ENCODE results near the gene CDYL2. TPM values are rescaled to one million over a fixed set of nuclear protein-coding genes. Genes with fewer than 3 reads are reported as not detected.

CDYL2 gene
- total RNA-seq, 1 experiment from 2014 or later: 7.6 TPM

DNA sequence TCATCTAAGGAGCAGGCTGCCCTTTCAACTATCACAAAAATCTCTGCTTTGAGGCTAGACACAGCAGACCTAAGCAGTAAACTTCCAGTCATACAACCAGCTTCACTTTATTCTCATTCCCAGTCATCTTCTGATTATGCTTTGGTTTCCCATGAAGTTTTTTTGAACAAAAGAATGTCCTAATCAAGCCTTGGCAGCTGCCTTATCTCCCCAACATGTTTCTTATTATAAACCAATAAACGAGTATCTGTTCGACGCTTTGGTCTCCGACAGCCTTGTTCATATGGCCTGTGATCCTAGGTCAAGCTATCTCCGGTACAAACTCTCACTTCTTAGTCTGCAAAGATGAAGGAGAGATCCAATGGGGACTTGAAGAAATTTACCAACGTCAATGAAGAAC is 47.4 kb upstream of the CDYL2 start:
- H3K9me2 ChIP-seq (replicated peaks; ENCODE audit: low read length): no peaks in the 10 kb centered on the region

DNA sequence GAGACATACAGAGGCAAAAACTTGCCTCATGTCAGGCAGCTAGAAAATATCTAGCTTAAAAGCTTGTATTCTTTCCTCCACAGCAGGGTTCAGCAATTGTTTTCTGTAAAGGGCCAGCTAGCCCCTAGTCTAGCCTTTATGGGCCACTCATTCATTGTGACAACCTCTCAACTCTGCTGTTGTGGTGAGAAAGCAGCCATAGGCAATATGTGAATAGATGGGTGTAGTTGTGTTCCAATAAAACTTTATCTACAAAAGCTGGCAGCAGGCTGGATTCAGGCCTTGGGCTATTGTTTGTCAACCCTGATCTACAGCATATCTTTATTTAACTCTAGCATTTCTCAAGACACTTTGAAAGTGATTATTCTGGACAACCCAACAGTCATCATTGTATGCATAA is 46.4 kb upstream of the CDYL2 start:
- H3K4me1 ChIP-seq (ENCODE audit: insufficient read depth, low read length): no peaks in the 10 kb centered on the region
- no peaks in the 10 kb centered on the region for H3K9me3 ChIP-seq (ENCODE audit: low read length)
- H2AFZ ChIP-seq (ENCODE audit: low read length): no peak overlapping the region
- POLR2A ChIA-PET (ENCODE audit: unreplicated experiment): no interaction called here
- no peak overlapping the region for H3K9ac ChIP-seq (ENCODE audit: low read length)
- H3K27me3 ChIP-seq (ENCODE audit: low read length): no peaks in the 10 kb centered on the region
- intact Hi-C loops (cut with micrococcal nuclease): no loop called here
- no peaks in the 10 kb centered on the region for H3K9me2 ChIP-seq (replicated peaks; ENCODE audit: low read length)
- H4K20me1 ChIP-seq (ENCODE audit: low read length): no peaks in the 10 kb centered on the region
- CTCF ChIA-PET: no interaction called here
- no TSS peak for BruUV-seq (replicated peaks)
- DNase-seq (no peak), ATAC-seq (no peak)
- no peak overlapping the region for H3K27ac ChIP-seq (ENCODE audit: low read length)
- TF ChIP-seq EZH2 (IDR thresholded peaks at IDR 0.05; ENCODE audit: low read length, unreplicated experiment) (no peak), EZH2phosphoT487 (IDR thresholded peaks at IDR 0.05; ENCODE audit: borderline replicate concordance, low read length) (no peak), CTCF (conservative IDR thresholded peaks at IDR 0.05; ENCODE audit: low read depth, low read length) (no peak)
- H3K4me2 ChIP-seq (ENCODE audit: low read length): no peak overlapping the region
- H3K79me2 ChIP-seq (ENCODE audit: low read length): no peaks in the 10 kb centered on the region
- no peak overlapping the region for H3K4me3 ChIP-seq (ENCODE audit: low read length)
- no peaks in the 10 kb centered on the region for H3F3A ChIP-seq (ENCODE audit: low read length, unreplicated experiment)
- H3K36me3 ChIP-seq (ENCODE audit: low read depth, low read length): no peaks in the 10 kb centered on the region

More for the DNA sequence above, 47.4 kb upstream of the CDYL2 start:
- Histone ChIP-seq H3K9me3 (ENCODE audit: low read length) (no peaks in the 10 kb centered on the region), H3K27ac (ENCODE audit: low read length) (no peak overlapping the region), H3K27me3 (ENCODE audit: low read length) (no peaks in the 10 kb centered on the region), H3K9ac (ENCODE audit: low read length) (no peak overlapping the region), H3K79me2 (ENCODE audit: low read length) (no peaks in the 10 kb centered on the region), H3F3A (ENCODE audit: low read length, unreplicated experiment) (no peaks in the 10 kb centered on the region), H3K4me3 (ENCODE audit: low read length) (no peak overlapping the region), H4K20me1 (ENCODE audit: low read length) (no peaks in the 10 kb centered on the region), H3K4me2 (ENCODE audit: low read length) (no peak overlapping the region), H3K36me3 (ENCODE audit: low read depth, low read length) (no peaks in the 10 kb centered on the region), H2AFZ (ENCODE audit: low read length) (0 out of 2 replicates have a peak overlapping the region, but pooled peaks have one; percentile 23), H3K4me1 (ENCODE audit: insufficient read depth, low read length) (no peaks in the 10 kb centered on the region)
- ChIA-PET CTCF (no interaction called here), POLR2A (ENCODE audit: unreplicated experiment) (no interaction called here)
- intact Hi-C loops (cut with micrococcal nuclease): no loop called here
- no TSS peak for BruUV-seq (replicated peaks)
- DNase-seq: no peak
- ATAC-seq: no peak
- TF ChIP-seq EZH2phosphoT487 (IDR thresholded peaks at IDR 0.05; ENCODE audit: borderline replicate concordance, low read length): no peak
- TF ChIP-seq CTCF (conservative IDR thresholded peaks at IDR 0.05; ENCODE audit: low read depth, low read length): no peak
- TF ChIP-seq EZH2 (IDR thresholded peaks at IDR 0.05; ENCODE audit: low read length, unreplicated experiment): no peak

DNA sequence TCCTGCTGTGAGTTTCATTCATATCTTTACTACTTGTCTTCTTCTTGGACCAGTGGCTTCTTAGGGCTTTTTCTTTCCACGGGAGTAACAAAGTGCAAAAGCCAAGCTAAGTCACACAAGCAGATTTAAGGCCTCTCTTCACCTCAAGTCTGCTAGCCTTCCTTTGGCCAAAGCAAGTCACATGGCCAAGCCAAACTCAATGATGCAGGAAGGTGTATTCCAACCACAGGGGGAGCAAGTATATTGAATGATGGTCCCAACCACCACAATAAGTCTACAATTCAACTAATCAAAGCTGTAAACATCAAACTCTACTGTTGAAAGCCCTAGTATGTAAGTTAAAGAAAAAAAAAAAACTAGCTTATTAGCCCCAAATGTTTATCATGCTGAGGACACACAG is 44.5 kb upstream of the CDYL2 start:
- no peak overlapping the region for H3K4me2 ChIP-seq (ENCODE audit: low read length)

More for the DNA sequence above, 44.5 kb upstream of the CDYL2 start:
- H3K79me2 ChIP-seq (ENCODE audit: low read length): no peaks in the 10 kb centered on the region
- ATAC-seq (no peak), DNase-seq (no peak)
- no TSS peak for BruUV-seq (replicated peaks)
- intact Hi-C loops (cut with micrococcal nuclease): no loop called here
- no peaks in the 10 kb centered on the region for H4K20me1 ChIP-seq (ENCODE audit: low read length)
- no peaks in the 10 kb centered on the region for H3F3A ChIP-seq (ENCODE audit: low read length, unreplicated experiment)
- no peak overlapping the region for H3K9ac ChIP-seq (ENCODE audit: low read length)
- no peaks in the 10 kb centered on the region for H3K27me3 ChIP-seq (ENCODE audit: low read length)
- no peaks in the 10 kb centered on the region for H3K36me3 ChIP-seq (ENCODE audit: low read depth, low read length)
- H2AFZ ChIP-seq (ENCODE audit: low read length): no peak overlapping the region
- ChIA-PET POLR2A (ENCODE audit: unreplicated experiment) (no interaction called here), CTCF (no interaction called here)
- no peaks in the 10 kb centered on the region for H3K4me1 ChIP-seq (ENCODE audit: insufficient read depth, low read length)
- no peak overlapping the region for H3K4me3 ChIP-seq (ENCODE audit: low read length)
- TF ChIP-seq EZH2 (IDR thresholded peaks at IDR 0.05; ENCODE audit: low read length, unreplicated experiment) (no peak), EZH2phosphoT487 (IDR thresholded peaks at IDR 0.05; ENCODE audit: borderline replicate concordance, low read length) (no peak), CTCF (conservative IDR thresholded peaks at IDR 0.05; ENCODE audit: low read depth, low read length) (no peak)
- H3K9me2 ChIP-seq (replicated peaks; ENCODE audit: low read length): no peaks in the 10 kb centered on the region
- no peaks in the 10 kb centered on the region for H3K9me3 ChIP-seq (ENCODE audit: low read length)
- H3K27ac ChIP-seq (ENCODE audit: low read length): no peak overlapping the region
